COLO668 (cell line): ENCODE results near the gene TRIO.
A peak's percentile ranks its signal among the peaks of the same experiment; 100 is the strongest.
"Not testable (repeated sequence)": the region's sequence is repeated elsewhere in the genome, so short reads cannot be mapped to it uniquely, and the experiment has no call there.

Experiments
- DNase-seq: peaks from one replicate; lab custom pipeline; 2025; ENCODE audit not compliant: unreplicated experiment; lab: John Stamatoyannopoulos, UW

Gene TRIO

GRCh38 chr5:14142827-14143545 is at the start of gene TRIO:
TSS of gene TRIO (plus strand) at chr5:14143342. CDS start at chr5:14143726, 384 bp downstream.
- peak; percentile 88 for DNase-seq

GRCh38 chr5:14097380-14097779 is 45.8 kb upstream of the TRIO start:
- DNase-seq: not testable (repeated sequence)

GRCh38 chr5:14097998-14098471 is 45.1 kb upstream of the TRIO start:
- DNase-seq: no peak

DNA sequence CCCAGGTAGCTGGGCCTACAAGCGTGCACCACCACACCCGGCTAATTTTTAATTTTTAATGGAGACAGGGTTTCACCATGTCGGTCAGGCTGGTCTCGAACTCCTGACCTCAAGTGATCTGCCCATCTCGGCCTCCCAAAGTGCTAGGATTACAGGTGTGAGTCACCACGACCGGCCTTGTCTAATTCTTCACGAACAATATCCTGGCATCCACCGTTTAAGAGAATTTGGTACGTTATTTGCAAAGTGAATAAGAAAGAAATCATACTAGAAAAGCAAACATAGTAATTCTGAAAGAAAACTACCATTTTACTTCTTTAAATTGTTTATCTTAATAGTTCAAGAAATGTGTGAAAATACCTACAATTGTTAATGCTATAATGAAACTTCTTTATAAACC is 42.9 kb upstream of the TRIO start:
- no peak for DNase-seq

DNA sequence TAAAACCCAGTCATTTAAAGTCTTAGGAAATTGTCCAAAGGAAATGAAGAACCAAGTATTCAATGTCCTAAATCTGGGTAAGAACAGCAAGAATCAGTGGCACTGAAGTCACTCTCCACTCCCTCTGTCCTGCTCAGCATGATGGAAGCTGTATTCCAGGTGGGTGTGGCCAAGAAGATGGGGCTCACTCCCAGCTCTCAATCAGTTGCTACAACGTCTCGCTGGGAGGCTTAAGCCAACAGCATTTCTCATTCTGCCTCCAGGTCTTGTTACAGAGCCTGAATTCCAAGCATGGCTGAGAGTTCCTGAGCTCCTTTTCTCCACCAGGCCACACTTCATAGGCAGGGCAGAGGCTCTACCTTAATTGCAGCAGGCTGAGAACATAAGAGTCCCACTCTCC is 41.2 kb upstream of the TRIO start:
- no peak for DNase-seq

GRCh38 chr5:14102666-14103065 is 40.5 kb upstream of the TRIO start:
- DNase-seq: no peak

DNA sequence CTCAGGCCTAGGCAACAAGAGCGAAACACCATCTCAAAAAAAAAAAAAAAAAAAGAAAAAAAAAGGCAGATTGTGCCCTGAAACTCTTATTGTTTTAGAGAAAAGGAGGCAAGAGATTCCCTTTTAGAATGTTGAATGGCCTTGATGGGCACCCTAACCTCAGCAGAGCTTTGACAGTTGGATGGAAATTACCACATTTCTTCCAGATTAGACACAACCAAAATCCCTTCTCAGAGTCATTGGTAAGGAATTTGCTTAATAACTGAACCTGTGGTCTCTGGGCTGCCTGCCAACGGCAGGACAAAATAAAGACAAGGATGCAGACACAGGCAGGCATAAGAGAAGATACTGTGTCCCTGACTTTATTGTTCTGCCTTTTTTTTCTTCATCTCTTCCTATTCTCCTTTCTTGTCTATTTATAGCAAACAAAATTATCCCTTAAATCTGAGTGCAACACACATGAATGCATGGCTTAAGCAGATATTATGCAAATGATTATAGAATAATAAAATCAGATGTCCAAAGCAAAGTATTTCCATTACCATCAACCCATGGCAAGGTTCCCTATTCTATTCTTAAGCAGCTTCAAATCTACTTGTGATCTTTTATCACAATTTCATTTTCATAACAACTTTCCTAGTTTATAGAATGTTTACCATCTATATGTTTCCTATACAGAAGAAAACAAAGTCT is 37.3 kb upstream of the TRIO start:
- DNase-seq: no peak

- no peak for DNase-seq
Measured at GRCh38 chr5:14107536-14107935, 35.6 kb upstream of the TRIO start.

DNA sequence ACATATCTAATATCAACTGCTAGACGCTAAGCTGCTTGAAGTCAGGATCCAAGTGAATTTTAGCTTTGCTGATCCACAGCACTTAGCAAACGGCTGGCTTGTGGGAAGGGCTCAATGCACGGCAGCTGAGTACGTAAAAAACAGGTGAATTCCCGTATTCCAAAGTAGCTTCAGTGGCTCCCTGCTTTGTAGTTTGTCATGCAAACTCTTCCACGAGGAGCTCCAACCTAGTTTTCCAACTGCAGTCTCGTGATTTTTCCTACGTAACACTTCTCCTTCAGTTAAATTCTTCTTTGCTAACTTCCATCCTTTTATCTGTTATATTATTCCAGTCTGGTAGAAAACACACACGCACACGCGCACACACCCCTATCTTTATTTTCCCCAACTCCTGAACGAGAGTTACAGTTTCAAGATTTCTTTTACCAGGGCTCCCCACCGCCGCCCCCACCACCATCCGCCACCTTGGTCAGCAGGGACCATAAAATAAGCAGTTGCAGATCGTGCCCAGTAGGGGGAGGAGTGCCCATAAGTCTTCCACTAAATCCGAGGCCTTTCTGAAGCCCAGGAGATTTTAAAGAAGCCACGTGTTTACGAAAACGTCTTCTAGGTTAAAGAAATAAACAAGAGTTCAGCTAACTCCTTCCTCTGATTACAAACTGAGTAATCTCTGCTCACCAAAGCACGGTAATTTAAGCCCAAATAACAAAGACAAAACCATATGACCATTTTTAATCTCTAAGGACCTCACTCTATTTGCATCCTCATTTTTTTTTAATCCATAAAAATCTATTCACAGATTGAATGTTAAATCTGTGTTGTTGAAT is 34.8 kb upstream of the TRIO start:
- DNase-seq: peak; percentile 35

GRCh38 chr5:14109041-14109747 is 33.9 kb upstream of the TRIO start:
- no peak for DNase-seq

- DNase-seq: no peak
Measured at GRCh38 chr5:14109771-14110170, 33.4 kb upstream of the TRIO start.

- no peak for DNase-seq
Measured at GRCh38 chr5:14110196-14110595, 32.9 kb upstream of the TRIO start.

- no peak for DNase-seq
Measured at GRCh38 chr5:14110680-14111079, 32.5 kb upstream of the TRIO start.

- DNase-seq: no peak
Measured at GRCh38 chr5:14112998-14113652, 30.0 kb upstream of the TRIO start.

DNA sequence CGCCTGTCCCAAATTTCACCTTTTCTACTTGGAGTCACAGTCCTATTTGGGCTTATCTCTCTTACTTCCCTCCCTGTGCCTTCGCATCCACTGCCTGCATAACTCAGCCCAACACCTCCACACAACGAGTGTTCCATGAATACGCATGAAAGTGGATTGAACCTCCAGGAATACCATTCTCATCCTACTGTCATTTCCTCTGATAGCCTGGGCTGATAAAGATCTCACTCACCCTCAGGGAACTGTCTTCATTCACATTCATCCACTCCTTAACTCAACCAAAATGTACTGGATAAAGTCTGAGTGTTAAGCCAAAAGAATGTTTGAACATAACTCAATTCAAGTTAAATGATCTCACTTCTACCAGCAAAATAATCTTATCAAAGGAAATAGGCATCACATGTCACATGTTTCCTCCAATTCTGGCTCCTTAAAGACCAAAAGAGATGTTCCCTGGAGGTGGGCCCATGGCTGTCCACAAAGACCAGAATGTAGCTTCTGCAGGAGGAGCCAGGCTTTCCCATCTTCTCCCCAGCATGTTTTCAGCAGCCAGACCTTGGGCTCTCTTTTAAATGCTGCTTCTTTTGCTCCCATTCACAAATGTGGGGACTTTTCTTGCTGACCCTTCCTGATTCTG is 28.4 kb upstream of the TRIO start:
- DNase-seq: no peak

- DNase-seq: no peak
Measured at GRCh38 chr5:14115323-14115895, 27.7 kb upstream of the TRIO start.

DNA sequence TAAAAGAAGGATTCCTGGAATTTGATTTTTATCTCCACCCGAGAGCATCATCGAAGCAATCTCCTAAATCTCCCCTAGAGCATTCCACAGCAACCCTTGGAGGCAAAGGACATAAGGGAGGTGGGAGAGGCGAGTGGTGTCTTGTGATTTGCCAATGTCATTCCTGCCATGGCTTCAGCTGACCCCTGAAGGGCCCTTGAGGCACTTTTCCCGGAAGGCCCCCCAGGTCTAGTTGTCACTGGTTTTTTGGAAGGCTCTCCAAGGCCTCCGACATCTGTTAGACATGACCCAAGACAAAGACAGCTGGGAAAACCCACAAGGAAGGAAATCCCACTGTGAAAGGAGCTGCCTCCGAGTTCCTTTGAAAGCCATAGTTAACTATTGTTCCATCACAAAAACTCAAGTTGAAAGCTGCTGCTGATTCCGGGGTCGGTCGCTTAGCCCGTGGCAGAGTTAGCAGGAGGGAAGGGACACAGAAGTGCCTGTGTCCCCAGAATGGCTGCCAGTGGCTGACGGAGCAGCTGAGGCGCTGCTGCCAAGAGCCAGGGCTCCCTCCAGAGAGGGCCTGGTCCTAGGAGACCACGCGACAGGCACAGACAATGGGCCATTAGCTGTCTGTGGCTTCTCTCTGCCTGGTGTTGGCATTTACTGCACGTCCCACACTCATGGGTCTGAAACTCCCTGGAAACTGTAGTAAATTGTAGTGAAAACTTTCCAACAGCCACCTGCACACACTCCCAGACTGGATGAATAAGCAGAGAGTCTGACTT is 24.4 kb upstream of the TRIO start:
- DNase-seq: no peak

- no peak for DNase-seq
Measured at GRCh38 chr5:14120176-14120575, 23.0 kb upstream of the TRIO start.

GRCh38 chr5:14121552-14121951 is 21.6 kb upstream of the TRIO start:
- no peak for DNase-seq
